ENCODE measurements around the gene CCL15.
"Not testable (repeated sequence)": the region's sequence is repeated elsewhere in the genome, so short reads cannot be mapped to it uniquely, and the experiment has no call there.

Gene CCL15

DNA sequence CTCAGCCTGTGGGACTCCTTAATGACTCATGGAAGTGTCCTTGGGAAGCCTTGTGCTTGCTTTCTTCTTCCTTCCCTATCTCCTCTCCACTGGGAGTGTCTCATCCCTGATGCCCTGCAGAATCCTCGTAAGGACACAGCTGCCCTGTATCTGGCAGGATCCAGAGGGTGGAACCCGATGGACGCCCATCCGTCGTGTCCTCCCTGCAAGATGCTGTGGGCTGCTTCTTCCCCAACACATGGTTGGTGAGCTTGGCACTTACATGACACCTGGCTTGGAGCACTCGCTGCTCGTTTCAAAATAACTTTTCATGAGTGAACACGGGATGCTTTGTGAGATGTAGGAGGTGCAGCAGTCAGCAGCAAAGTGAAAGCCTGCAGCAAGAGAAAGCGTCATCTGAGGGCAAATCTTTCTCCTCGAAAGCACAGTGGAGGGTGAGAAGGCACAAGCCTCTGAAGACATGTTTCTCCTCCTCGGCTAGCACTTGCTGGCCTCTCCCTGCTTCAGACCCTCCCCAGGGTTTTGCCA is 3.3 kb downstream of the CCL15 start:
- no peak overlapping the region for H3K4me3 ChIP-seq (ENCODE audit: low read depth, low read length)

DNA sequence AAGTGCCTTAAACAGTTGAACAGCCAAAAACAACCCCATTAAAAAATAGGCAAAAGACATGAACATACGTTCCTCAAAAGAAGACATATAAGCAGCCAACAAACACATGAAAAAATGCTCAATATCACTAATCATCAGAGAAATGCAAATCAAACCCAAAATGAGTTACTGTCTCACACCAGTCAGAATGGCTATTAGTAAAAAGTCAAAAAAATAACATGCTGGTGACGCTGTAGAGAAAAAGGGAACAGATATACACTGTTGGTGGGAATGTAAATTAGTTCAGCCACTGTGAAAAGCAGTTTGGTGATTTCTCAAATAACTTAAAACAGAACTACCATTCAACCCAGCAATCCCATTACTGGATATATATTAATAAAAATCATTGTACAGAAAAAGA is 6.0 kb downstream of the CCL15 start:
- H3K4me3 ChIP-seq (ENCODE audit: low read depth, low read length) = not testable (repeated sequence)

GRCh38 chr17:35991075-35991474 is 10.3 kb downstream of the CCL15 start:
- H3K4me3 ChIP-seq (ENCODE audit: low read depth, low read length) = no peak overlapping the region

DNA sequence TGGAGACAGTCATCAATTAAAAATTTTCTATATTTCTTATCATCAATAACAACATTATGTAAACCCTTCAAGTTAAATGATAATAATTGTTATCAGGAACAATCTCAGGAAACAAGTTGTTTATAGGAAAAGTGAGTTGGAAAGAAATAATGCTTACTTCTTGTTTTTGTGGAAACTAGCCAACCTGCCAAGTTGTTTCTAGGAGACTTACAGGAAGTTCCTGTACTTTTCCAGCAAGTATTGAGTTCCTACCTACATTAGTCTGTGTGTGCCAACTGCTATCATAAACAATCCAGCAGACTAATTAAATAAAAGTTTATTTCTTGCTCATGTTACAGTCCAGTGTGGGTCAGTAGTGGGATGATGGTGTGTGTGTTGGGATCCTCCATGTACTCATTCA is 13.2 kb downstream of the CCL15 start:
- no peak overlapping the region for H3K4me3 ChIP-seq (ENCODE audit: low read depth, low read length)

DNA sequence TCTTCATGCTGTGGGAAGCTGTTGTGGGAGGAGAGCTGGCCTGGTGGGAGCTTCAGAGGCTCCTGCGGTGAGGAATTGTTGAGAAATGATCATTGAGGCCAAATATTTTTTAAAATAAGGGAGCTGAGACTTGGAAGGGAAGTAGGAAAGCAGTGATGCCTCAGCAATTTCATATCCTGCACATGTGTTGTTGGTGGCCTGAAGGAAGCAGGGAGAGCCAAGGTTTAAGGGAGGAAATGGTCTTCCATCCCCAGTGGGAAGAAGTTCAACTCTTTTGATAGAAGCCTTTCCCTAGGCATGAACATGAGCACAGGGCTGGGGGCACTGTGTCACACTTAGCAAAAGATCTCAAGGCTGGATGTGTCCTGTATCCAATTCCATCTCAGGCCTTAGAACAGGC is 14.7 kb downstream of the CCL15 start, which contains the start of gene CCL14:
Gene CCL14 (minus strand): TSS at position 87 of the 400 bp plus-strand sequence. CDS start 80 bp downstream, at position 7.
- no peak within 1 kb of the TSS for H3K4me3 ChIP-seq (ENCODE audit: low read depth, low read length)

GRCh38 chr17:35984140-35984539 is 17.2 kb downstream of the CCL15 start:
- no peak overlapping the region for H3K4me3 ChIP-seq (ENCODE audit: low read depth, low read length)

DNA sequence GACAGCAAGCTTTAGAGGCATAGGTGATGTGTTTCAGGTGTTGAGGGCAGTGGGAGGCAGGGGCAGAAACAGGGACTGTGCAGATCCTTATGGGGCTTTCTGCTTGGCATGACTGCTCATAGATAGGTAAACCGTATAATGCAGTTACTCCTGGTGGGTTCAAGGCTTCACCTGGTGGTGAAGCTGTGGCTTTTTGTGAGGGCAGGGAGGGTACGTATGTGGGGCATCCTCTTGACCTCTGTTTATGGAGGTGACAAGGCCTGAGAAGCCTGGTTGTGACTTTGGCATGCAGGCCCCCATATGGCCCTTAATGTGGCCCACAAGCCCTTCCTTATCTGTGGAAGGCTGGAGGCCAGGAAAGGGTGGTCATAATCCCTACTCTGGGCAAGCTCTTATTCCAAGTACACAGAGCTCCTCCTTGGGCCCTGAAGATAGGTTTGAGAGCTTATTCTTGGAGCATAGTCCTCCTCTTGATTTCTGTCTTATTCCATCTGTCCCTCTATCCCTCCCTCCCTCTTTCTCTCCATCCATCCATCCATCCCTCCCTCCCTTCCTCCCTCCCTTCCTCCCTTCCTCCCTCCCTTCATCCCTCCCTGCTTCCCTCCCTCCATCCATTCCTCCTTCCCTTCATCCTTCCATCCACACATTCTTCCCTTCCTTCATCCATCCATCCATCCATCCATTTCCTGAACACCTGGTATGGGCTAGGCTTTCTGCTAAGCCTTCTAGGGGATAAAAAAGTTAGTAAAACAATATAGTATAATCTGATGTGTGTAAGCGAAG is 18.8 kb downstream of the CCL15 start:
- H3K4me3 ChIP-seq (ENCODE audit: low read depth, low read length) = no peak overlapping the region

- no peak overlapping the region for H3K4me3 ChIP-seq (ENCODE audit: low read depth, low read length)
Observed at GRCh38 chr17:35981908-35982330, 19.4 kb downstream of the CCL15 start.

GRCh38 chr17:35981246-35981645 is 20.1 kb downstream of the CCL15 start, which contains the start of gene CCL16:
TSS of gene CCL16 (minus strand) at chr17:35981497. CDS start at chr17:35981420, 77 bp downstream.
- H3K4me3 ChIP-seq (ENCODE audit: low read depth, low read length) = no peak within 1 kb of the TSS

- no peak overlapping the region for H3K4me3 ChIP-seq (ENCODE audit: low read depth, low read length)
Observed at GRCh38 chr17:35978346-35978745, 23.0 kb downstream of the CCL15 start.

DNA sequence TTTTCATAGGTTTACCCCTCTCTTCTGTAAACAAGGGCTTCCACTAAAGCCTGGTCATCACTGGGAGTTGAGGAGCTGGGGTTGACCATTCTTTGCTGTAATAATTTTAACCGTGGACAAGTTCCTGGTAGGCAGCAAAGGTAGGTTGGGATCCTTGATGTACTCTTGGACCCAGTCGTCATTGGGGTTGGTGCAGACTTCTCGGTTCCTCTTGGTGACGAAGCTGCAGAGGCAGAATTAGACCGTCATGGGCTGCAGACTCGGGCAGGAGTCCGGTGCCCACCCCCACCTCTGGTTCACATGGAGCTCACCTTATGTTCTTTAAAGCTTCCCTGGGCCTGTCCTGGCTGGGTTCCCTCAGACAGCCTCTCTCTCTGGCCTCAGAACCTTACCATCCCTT is 23.8 kb downstream of the CCL15 start:
- H3K4me3 ChIP-seq (ENCODE audit: low read depth, low read length) = no peak overlapping the region

- no peak overlapping the region for H3K4me3 ChIP-seq (ENCODE audit: low read depth, low read length)
Observed at GRCh38 chr17:35973333-35974260, 27.8 kb downstream of the CCL15 start.

GRCh38 chr17:35972945-35973332 is 28.4 kb downstream of the CCL15 start:
- H3K4me3 ChIP-seq (ENCODE audit: low read depth, low read length) = no peak overlapping the region

DNA sequence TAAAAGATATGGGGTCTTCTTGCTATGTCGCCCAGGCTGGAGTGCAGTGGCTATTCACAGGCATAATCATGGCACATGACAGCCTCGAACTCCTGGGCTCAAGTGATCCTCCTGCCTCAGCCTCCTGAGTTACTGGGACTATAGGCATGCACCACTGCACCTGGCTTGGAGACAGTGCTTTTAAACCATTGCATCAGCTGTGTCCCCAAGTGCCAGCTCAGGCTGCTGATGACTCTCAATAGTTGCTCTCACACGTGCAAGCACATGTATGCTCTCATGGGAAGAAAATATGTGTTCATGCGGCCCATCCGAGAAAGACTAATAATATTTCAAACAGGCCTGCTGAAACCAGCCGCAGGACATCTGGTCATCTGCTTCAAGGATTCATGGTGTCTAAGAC is 28.8 kb downstream of the CCL15 start:
- no peak overlapping the region for H3K4me3 ChIP-seq (ENCODE audit: low read depth, low read length)

GRCh38 chr17:35972066-35972465 is 29.3 kb downstream of the CCL15 start:
- no peak overlapping the region for H3K4me3 ChIP-seq (ENCODE audit: low read depth, low read length)

- H3K4me3 ChIP-seq (ENCODE audit: low read depth, low read length) = no peak overlapping the region
Observed at GRCh38 chr17:35969558-35970380, 31.6 kb downstream of the CCL15 start.

- no peak overlapping the region for H3K4me3 ChIP-seq (ENCODE audit: low read depth, low read length)
Observed at GRCh38 chr17:35968520-35969054, 32.8 kb downstream of the CCL15 start.

DNA sequence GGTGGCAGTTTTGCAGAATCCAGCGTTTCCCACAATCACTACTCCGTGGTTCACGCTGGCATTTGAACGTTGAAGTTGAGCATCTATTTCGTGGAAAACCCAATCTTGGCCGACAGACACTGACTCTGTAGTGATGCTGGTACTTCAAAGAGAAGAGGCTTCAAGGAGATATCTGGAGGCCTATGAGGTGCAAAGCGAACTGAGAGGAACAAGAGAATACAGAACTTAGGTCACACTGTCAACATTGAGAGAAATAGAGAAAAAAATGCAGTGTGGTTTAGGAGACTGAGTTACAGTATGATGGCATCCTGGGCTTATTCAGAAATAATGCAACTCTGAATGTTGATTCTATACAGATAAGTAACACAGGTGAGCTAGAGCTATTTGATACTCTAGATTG is 36.1 kb downstream of the CCL15 start:
- no peak overlapping the region for H3K4me3 ChIP-seq (ENCODE audit: low read depth, low read length)

DNA sequence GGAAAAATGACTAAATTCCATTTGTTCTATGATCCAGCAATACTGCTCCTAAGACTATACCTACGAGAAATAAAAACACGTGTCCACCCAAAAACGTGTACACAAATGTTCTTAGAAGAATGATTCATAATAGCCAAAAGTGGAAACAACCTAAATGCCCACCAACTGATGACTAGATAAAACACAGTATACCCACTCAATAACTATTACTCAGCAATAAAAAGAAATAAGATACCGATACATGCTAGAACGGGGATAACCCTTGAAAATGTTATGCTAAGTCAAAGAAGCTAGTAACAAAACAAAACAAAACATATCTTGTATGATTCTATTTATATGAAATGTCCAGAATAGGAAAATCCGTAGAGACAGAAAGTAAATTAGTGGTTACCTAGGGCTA is 37.7 kb downstream of the CCL15 start:
- H3K4me3 ChIP-seq (ENCODE audit: low read depth, low read length) = no peak overlapping the region

GRCh38 chr17:35953720-35954119 is 47.6 kb downstream of the CCL15 start:
- no peak overlapping the region for H3K4me3 ChIP-seq (ENCODE audit: low read depth, low read length)

Measured in iPS-11a (cell line).